Thyroid gland (tissue), 4 donors: ENCODE results near the gene CD37.
"Not testable (repeated sequence)": the region's sequence is repeated elsewhere in the genome, so short reads cannot be mapped to it uniquely, and the experiment has no call there.

Source experiments
- CTCF ChIP-seq, 6 experiments: fragments of 200-600 bp in 3 of 6; fragments of 450-650 bp in 3 of 6; sonication (generic) in 3 of 6; IDR thresholded peaks; one replicate each; pipeline ENCODE4 v1.5.1; 2016 to 2019; ENCODE audit warnings: antibody characterized with exemption in 6 of 6, mild to moderate bottlenecking in 2 of 6, inconsistent platforms in 1 of 6, moderate library complexity in 1 of 6
- POLR2A ChIP-seq, 2 donors: fragments of 450-650 bp; IDR thresholded peaks; one replicate each; pipeline ENCODE4 v1.6.1; 2017; ENCODE audit warnings: antibody characterized with exemption in 2 of 2, mild to moderate bottlenecking in 2 of 2, moderate library complexity in 1 of 2

DNA sequence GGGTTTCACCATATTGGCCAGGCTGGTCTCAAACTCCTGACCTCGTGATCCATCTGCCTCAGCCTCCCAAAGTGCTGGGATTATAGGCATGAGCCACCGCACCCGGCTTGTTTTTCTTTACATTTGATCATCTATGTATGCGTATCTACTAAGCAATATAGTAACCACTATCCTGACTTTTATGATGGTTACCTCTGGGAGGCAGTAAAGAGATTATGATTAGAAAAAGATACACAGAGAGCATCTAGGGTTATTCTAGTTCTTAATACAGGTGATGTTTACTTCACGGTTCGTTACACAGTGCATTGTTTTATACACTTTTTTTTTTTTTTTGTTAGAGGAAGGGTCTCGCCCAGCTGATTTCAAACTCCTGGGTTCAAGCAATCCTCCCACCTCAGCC lies 28.5 kb upstream of the CD37 start:
- TF ChIP-seq CTCF, POLR2A (IDR thresholded peaks at IDR 0.05): not testable (repeated sequence)
